GM21423 (cell line): ENCODE results near the gene EEFSEC.
A peak's percentile ranks its signal among the peaks of the same experiment; 100 is the strongest.

Source experiments
- ATAC-seq: cut with Tn5 transposase; IDR thresholded peaks from one replicate; pipeline ENCODE4 v1.9.1; 2021; ENCODE audit warnings: mild to moderate bottlenecking, moderate library complexity; ENCODE audit not compliant: unreplicated experiment

Gene EEFSEC

DNA sequence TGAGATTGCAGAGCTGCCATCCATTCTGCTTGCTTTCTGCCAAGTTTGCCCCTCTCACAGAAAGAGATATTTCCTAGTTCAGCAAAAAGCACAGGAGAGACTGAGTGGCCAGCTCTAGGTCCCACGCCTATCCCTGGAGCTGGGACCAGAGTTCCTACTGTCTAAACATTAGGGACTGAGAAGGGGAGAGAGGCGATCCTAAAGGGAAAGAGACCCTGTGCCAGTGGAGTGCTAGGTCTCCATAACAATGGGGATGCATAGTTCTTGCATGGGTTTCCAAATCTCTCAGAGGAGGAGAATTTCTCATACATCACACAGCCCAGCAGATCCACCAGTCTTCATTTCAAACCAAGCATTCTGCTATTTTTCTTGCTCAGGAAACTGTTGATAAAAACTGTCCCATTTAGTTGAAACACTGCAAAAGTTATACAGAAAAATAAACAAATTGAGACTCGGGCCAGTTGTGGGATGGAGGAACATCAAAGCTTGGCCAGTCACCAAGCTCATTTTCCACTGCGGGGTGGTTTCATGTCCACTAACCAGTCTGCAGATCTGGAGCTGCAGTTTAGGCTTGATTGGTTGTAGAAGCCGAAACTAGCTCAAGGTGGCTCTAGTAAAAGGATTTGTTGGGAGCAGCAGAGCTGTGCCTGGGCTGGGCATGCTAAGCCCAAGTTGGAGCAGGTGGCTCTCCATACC lies 62.7 kb downstream of the EEFSEC start:
- no peak for ATAC-seq

DNA sequence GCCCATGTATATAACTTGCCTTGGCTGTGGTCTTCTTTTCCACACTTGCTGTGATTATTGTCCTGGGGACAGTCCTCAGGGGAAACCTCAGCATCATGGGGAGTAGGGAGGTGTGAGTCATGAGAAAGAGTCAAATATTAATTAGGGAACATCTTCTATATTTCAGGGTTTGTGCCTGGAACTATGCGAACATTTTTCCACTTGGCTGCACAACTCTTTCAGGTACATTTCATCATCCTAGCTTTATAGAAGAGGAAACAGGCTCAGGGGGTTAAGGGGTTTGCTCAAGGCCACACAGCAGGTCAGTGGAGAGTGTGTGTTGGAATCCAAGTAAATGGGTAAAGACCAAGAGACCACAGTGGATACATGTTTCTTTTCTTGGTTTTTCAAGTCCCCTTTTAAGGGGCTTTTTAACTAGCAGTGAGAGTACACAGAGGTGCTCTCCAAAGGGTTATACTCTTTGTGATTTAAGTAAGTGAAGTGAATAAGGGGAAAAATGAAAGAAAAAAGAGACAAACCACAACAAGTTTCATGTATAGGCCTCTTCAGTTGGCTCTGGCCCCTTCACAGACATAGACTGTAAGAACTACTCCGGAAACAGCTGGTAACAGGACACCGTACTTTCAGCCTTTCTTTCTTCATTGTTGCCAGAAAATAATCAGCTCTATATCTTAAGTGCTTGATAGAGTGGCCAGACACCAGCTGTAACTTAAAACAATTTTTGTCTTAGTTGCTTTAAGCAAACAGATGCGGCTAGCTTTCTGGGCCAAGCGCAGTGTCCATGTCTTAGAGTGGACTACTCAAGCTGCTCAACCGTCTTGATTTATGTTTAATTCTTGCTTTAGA lies 64.6 kb downstream of the EEFSEC start:
- ATAC-seq, result peak; percentile 50

DNA sequence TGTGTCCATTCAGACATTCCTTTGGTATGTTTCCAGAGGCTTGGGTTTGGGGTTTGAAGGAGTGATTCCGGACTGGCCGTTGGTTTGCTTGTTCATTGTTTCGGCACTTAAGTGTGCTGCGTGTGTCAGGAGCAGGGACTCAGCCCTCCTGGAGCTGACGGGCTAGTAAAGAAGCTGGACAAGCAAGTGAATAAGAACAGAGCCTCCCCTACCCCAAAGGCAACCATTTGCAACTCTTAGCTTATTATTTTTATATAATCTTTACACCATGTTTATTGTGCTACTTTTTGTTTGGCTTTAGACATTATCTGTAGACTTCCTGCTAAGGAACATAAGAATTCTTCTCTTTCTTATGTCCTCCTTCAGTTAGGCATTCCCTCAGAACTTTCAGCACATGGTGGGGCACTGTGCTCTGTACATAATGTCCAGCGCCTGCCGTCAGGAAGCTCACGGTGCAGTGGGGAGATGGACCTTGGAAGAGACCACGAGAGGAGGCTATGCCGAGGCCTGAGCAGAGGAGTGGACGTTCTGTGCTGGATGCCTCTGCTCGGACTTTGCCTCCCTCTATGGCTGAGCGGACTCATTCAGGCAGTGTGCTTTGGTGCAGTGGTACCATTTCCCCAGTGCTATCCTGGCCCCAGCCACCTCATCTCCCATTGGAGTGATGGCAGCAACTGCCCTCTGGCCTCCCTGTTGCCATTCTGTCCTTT lies 65.4 kb downstream of the EEFSEC start:
- ATAC-seq, result no peak

DNA sequence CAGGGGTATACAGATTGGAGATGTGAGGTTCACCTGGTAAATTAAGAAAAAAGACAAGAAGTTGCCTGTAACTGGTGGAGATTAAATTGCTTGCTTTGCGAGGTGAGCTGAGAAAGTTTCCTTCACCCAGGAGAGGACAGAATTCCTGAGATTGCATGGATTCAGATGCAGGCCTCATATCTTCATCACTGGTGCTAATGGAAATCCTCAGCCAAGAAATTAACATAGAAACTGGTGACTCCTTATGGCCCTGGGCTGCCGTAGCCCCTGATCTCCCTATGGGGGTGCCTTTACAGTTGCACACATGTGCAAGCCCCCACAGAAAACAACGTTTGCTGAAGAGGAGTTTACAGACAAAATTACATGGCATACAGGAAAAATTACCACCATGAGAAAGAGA lies 68.0 kb downstream of the EEFSEC start:
- no peak for ATAC-seq

DNA sequence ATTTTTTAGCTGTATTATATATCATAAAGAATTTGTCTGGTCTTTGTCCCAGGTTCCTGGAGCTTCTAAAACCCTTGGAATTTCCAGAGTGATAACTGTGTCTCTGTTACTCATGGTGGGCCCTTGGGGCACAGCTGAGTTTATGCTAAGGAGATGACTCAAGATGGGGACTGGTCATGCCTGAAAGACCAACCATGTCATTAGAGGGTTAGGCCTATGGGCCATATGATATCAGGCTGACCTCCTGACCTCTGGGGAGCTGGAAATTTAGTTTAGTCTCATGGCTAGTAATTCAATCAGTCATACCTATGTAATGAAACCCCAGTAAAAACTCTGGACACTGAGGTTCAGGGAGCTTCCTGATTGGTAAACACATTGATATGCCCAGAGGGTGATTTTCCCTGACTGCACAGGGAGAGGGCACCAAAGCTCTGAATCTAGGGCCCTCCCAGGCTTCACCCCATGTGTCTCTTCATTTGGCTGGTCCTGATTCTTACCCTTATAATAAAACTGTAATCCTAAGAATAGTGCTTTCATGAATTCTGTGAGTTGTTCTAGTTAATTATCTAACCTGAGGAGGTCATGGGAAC lies 69.6 kb downstream of the EEFSEC start:
- ATAC-seq, result no peak

DNA sequence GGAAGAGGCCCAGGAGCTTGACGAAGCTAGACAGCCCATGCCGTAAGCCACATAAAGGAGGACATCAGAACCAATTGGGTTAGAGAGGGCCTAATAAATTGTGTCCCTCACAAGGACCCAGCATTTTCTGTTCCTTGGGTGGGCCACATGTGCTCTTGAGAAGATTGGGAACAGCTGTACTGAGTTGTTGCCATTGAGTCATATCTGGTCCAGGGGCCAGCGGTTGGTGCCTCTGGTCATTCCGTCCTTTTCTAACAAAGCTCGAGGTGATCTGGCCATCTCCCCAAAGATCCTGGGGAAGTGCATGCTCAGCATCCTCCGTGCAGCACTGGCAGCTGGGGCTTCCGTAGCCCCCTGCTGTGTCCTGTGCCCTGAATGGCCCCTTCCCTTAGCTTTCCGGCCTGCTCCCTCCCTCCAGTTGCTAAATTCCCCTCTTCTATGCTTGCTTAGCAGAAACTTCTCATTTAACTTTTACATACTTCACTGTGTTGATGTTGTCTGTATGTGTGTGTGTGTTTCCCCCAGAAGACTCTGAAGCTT lies 73.0 kb downstream of the EEFSEC start:
- no peak for ATAC-seq

DNA sequence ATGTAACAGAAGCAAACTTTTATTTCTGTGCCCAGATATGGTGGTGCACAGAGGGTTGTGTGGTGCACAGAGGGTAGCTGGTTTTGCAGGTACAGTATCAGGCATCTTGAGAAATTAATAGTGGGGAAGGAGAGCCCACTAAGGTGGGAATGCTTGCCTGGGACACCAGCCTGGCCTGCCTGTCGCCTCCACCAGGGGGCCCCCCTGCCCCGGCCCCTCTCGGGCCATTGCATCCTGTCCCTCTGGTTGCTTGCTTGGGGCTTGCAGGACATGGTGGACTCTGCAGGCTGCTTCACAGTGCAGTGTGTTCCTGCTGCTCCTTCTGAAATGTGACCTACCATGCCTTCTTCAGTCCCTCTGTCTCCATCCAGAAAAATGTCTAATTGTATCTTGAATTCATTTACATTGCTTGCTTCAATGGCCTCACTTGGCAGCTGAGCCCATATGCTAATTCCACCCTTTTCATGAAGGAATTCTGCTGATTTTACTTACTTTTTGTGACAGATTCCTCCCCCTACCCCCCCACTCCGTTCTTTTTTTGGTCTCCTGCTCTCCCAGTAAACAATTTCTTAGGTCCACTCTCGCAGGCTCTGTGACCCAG lies 73.6 kb downstream of the EEFSEC start:
- ATAC-seq, result no peak

DNA sequence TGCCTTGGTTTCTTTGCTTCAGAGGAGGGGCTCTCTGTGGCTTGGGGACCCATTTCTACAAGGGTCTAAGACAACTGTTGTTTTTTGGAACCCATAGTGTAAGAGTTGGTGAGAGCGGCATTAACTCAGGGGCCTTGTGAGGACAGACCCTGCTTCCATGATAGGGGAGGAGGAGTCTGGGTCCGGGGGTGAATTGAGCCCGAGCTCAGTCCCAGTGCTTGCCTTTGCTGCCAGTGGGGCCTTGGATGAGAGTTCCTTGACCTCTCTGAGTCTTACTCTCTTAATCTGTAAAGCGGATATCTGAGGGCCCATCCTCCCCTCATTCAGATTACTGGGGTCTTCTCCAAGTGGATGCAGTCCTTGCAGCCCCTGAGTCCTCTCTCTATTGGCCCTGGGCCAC lies 74.2 kb downstream of the EEFSEC start:
- ATAC-seq, result no peak

DNA sequence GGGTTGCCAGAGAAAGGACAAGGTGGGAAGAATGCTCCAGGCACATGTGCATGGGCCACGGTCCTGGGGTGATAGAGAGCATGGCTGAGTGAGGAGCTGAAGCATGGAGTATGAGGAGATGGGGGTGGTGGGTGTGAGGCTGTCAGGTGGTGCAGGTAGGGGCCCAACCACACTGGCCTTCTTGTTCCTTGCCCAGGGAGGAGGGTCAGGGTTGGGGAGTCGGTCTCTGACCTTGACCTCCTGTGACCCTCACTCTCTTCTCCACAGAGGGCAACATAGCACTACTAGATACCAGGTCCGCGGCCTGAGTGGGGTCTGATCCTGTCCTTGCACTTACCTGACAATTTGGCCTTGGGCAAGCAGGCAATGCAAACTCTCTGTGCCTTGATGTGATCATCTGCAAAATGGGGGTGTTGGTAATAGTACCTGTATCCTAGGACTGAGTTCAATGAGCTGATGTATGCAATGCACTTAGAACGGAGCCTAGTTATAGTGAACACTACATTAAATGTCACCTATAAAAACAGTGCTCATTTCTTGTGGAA lies 75.2 kb downstream of the EEFSEC start:
- ATAC-seq, result no peak

DNA sequence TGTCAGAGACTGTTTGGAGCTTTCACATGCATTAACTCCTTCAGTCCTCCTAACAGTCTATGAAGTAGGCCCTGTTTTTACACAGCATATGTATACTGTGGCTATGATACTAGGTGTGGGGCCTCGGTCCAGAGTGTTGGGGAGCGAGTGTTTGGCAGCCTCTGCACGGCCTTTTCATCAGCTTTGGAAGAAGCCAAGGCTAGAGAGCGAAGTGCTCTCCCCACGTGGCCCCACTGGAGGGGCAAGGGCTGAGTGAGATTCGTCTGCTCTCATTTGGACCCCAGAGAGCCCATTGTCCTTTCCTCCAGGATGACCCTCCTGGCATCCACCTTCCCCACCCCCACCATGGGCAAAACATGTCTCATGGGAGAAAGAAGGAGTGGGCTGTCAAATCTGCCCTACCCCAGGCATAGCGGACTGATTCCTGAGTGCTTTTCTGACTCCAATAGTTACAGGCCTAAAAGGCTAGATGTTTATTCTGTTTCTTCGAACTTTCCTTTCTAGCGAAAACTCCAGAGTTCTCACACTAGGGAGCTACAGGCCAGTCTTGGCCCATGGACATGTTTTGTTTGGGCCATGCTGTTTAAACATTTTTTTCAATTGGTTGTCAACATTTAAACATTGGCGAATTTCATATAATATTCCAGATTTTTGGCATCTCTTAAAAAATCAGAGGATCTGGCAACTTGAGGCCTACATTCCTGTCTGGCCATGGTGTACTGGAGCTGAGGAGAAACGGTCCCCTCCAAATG lies 76.0 kb downstream of the EEFSEC start:
- no peak for ATAC-seq

DNA sequence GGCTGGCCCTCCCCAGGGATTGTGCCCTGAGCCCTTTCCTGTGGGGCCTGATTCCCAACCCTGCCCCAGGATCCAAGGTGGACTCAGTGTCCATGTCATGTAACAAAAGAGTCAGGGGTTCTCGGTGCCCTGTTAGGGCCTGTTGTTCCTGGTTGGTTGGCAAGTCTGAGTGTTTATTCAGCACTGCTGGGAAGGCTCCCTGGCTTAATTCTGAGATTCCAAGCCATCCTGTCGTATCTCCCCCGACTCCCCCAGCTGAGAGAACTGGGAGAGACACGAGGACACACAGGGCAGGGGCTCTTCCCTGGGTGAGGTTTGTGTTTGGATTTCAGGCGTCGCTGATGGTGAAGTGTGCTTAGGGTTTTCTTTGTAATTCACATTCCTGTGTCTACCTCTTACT lies 78.3 kb downstream of the EEFSEC start:
- ATAC-seq, result no peak

DNA sequence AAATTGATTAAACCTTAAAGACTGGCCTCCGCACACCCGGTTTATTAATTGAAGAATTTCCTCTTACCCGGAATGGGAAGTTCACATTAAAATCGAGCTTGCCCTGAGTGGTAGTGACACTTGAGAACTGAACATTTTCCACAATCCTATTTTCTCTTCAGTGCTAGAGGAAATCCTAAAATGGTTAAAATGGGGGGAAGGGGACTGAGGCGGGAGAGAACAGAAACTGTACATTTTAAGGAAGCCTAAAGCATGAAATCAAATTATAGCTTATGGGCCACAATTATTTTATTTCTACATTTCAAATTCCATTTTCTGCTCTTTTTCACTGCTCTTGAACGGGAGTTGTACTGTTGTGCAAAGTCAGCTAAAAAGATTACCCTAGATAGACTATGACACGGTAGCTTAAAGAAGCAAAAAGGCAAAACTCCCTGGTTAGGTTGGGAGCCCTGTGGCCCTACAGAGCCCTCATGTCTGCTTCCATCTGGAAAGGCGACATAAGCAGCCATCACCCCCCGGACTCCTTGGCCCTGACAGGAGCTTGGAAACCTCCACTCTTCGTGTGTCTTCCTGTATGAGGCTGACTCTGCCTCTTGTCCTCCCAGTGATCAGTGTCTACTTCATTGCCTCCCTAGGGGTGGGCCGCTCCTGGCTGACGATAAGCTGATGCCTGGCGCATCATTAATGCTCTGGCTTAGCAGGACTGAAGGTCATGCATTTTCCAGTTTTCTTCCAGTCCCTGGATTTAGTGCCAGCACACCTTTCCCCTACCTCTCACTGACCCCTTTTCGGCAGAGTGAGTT lies 79.3 kb downstream of the EEFSEC start:
- no peak for ATAC-seq

DNA sequence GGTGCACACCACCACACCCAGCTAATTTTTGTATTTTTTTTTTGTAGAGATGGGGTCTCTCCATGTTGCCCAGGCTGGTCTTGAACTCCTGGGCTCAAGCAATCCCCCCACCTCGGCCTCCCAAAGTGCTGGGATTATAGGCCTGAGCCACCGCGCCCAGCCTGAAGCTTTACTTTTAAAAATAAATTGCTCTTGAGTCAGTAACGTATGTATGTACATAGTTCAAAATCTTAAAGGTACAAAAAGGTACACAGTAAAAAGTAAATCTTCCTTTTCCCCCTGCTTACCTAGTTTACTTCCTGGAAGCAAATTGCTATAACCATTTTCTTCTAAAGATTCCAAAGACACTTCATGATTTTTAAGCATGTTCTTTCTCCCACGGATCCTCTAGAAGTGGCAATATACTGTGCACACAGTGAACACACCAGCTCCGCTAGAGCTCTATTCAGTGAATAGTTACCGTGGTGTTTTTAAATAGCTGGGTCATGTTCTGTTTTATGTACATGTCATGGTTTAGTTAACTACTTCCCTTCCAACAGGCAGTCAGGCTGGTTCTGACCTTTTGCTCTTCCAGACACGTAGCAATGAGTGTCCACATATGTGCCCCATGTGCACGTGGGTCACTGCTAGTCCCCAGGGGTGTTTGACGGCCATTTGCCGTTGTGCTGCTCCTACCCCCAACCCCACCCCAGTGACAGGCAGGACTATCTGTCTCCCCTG lies 82.1 kb downstream of the EEFSEC start:
- no peak for ATAC-seq

DNA sequence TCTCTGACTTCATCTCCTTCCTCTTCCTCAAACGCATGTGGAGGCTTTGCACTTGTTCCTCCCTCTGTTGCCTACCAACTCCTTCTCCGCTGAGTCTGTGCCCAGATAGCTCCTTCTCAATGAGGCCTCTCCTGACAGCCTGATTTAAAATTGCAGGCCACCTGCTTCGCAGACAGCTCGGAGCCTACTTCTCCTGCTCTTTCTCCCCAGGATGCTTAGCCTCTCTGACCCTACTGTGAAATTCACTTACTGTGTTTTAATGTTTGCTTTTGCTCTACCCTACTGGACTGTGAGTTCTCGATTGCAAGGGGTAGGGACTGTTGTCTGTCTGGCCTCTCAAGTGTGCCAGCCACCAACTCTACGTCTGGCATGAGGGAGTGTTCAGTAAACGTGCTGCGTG lies 83.4 kb downstream of the EEFSEC start:
- ATAC-seq, result no peak

DNA sequence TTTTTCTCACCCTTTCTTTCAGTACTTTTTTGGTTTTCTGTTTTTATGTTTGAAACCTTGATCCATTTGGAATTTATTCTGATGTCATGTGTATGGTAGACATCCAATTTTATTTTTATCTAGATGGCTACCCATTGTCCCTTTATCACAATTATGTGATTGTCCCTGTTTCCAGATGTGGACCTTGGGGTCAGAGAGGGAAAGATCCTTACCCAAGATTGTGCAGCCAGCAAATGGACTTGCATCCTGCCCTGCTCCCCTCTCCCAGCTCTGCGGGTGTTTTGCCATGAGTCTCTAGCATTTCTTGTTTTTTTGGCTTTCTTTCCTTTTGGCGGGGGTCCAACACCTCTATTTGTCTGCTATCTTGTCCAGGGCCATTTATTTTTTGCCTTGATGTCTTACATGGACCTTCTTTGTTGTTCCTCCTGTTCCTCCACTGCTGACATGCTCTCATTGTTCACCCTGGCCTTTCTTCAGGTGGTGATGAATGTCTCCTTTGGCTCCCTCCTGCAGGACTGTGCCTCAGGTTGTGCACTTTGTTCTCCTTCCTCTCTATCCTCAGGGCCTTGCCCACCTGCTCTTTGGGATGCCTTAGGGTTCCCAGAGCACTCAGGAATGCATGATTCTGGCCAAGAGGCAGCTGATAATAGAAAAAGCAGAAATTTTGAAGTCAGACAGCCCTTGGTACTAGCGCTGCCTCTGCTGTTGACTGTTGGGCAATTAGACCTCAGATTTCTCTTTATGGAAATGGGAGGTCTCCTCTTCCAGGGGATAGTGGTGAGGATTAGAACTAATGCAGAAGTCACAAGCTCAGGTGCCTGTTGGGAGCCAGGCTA lies 84.3 kb downstream of the EEFSEC start:
- ATAC-seq, result no peak

DNA sequence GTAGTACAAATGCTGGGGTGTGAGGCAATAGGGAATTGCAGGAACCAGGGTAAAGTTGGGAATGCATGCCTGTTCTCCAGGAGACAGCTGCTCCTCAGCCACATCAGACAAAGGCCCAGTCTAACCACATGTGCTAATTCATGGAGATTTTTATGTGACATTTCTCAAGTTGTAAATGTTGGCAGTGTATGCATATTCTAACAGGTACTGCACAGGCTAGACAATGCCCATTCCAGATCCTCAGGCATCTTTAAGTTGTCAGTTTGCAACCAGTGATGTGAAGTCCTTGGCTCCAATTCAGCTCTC lies 84.9 kb downstream of the EEFSEC start:
- no peak for ATAC-seq

DNA sequence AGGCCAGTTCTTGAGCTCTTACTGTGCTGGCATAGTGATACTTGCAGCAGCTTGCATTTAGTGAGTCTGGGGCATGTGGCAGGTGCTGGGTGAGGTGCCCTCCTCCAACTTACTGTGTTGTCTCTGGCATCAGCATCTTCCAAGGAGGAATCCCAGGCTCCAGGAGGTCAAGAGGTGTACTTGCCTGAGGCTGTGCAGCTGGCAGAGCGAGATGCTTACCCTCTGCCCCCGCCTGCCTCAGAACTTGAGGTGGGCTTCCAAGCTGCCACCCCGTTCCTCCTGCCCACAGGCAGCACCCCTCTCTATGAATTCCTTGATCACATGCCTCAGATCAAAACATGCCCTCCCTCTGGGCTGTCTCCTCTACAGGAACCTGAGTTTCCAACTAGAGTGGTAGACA lies 86.0 kb downstream of the EEFSEC start:
- ATAC-seq, result no peak

DNA sequence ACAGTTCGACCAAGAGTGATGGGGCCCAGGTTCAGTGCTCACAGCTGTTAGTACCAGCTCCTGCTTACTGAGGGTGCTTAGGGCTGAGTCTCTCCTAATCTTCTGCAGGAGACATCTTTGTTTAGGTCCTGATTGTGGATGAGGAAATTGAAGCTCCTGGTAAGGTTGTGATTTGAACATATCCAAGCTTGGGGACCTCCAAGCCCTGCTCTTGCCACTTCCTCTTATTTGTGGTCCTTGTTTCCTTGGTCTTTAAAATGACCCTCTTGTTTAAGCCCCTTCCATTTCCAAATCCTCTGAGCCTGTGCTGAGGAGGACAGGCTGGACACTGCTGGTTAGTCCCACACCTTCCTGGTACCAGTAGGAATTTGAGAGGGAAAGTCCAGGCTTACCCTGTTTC lies 87.0 kb downstream of the EEFSEC start:
- ATAC-seq, result no peak
